ENCODE data around the gene OR13G1. TPM values are rescaled to one million over a fixed set of nuclear protein-coding genes. Genes with fewer than 3 reads are reported as not detected.

The OR13G1 gene
- total RNA-seq, 1 donor from 2014 or later, result not detected

DNA sequence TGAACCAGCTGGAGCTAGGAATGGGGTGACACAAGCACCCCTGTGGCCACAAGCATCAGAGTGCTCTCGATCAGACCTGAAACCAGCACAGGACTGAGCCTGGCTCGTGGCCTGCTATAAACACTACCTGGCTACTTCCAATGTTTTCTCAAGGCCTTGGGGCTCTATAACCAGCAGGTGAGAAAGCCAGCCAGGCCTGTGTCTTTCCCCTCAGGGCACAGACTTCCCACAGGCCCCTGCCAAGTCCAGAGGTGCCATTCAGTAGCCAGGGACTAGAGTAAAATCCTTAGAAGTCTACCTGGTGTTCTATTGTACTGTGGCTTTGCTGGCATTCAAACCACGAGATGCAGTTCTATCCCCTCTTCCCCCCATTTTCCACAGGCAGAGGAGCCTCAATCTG is 51.6 kb downstream of the OR13G1 start:
- Mint-ChIP-seq H3K4me3 (no peak overlapping the region), H3K27ac (no peak overlapping the region), H3K9me3 (no peaks in the 10 kb centered on the region)

More for the DNA sequence above, 51.6 kb downstream of the OR13G1 start:
- H3K36me3 Mint-ChIP-seq, result no peaks in the 10 kb centered on the region
- H3K27me3 Mint-ChIP-seq, result no peaks in the 10 kb centered on the region
- TF ChIP-seq, protein P1, sequence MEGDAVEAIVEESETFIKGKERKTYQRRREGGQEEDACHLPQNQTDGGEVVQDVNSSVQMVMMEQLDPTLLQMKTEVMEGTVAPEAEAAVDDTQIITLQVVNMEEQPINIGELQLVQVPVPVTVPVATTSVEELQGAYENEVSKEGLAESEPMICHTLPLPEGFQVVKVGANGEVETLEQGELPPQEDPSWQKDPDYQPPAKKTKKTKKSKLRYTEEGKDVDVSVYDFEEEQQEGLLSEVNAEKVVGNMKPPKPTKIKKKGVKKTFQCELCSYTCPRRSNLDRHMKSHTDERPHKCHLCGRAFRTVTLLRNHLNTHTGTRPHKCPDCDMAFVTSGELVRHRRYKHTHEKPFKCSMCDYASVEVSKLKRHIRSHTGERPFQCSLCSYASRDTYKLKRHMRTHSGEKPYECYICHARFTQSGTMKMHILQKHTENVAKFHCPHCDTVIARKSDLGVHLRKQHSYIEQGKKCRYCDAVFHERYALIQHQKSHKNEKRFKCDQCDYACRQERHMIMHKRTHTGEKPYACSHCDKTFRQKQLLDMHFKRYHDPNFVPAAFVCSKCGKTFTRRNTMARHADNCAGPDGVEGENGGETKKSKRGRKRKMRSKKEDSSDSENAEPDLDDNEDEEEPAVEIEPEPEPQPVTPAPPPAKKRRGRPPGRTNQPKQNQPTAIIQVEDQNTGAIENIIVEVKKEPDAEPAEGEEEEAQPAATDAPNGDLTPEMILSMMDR (conservative IDR thresholded peaks at IDR 0.05), result no peak
- DNase-seq (ENCODE audit: extremely low spot score, unreplicated experiment), result no peak
- H3K4me1 Mint-ChIP-seq (ENCODE audit: unreplicated experiment), result no peaks in the 10 kb centered on the region

Other genes with a start within 250 kb of the OR13G1 start
- gene OR2B11, start 221.6 kb downstream of the OR13G1 start, total RNA-seq (ENCODE audit: low replicate concordance), result not detected in 2 replicates
- not detected in 2 replicates for gene OR2C3, start 143.3 kb downstream of the OR13G1 start, total RNA-seq (ENCODE audit: low replicate concordance)
- not detected in 2 replicates for gene GCSAML, start 130.6 kb downstream of the OR13G1 start, total RNA-seq (ENCODE audit: low replicate concordance)
- gene OR2G2, start 91.4 kb downstream of the OR13G1 start, total RNA-seq (ENCODE audit: low replicate concordance), result not detected in 2 replicates
- gene OR2G3, start 74.2 kb downstream of the OR13G1 start, total RNA-seq (ENCODE audit: low replicate concordance), result not detected in 2 replicates
- not detected in 2 replicates for gene OR6F1, start 36.9 kb upstream of the OR13G1 start, total RNA-seq (ENCODE audit: low replicate concordance)
- gene OR14K1, start 58.9 kb upstream of the OR13G1 start, total RNA-seq (ENCODE audit: low replicate concordance), result not detected in 2 replicates
- not detected in 2 replicates for gene OR14A2, start 68.4 kb upstream of the OR13G1 start, total RNA-seq (ENCODE audit: low replicate concordance)
- not detected in 2 replicates for gene OR1C1, start 80.8 kb upstream of the OR13G1 start, total RNA-seq (ENCODE audit: low replicate concordance)
- not detected in 2 replicates for gene OR14A16, start 144.4 kb upstream of the OR13G1 start, total RNA-seq (ENCODE audit: low replicate concordance)
- gene OR11L1, start 162.2 kb upstream of the OR13G1 start, total RNA-seq (ENCODE audit: low replicate concordance), result not detected in 2 replicates
- gene TRIM58, start 177.4 kb upstream of the OR13G1 start, total RNA-seq (ENCODE audit: low replicate concordance), result 0.17 and 0.81 TPM in 2 replicates
- gene OR2W3, start 215.8 kb upstream of the OR13G1 start, total RNA-seq (ENCODE audit: low replicate concordance), result not detected in 2 replicates
- gene OR2T8, start 240.5 kb upstream of the OR13G1 start, total RNA-seq (ENCODE audit: low replicate concordance), result not detected in 2 replicates
- not detected in 2 replicates for gene OR2AJ1, start 245.2 kb upstream of the OR13G1 start, total RNA-seq (ENCODE audit: low replicate concordance)